ENCODE data around the gene SLC6A1.

The SLC6A1 gene

DNA sequence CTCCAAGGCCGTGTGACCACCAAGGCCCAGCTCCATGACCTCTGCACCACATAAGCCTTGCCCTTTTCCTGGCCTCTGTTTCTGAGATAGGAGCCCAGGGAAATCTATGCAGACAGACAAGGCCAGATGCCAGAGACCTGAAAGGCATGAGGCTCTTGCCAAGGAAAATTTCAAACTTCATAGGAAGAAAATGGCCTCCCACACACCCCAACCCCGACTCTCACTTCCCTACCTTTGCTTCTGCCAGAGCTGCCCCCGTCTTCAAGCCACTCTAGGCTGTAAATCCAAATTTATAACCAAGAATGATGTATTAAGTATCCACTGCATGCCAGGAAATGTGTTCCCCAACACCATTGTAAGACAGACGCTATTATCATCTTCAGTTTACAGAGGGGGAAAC lies 96.3 kb downstream of the SLC6A1 start:
- no peak overlapping the region for H3K4me3 ChIP-seq (ENCODE audit: low read depth, low read length)
- TF ChIP-seq, protein P1, sequence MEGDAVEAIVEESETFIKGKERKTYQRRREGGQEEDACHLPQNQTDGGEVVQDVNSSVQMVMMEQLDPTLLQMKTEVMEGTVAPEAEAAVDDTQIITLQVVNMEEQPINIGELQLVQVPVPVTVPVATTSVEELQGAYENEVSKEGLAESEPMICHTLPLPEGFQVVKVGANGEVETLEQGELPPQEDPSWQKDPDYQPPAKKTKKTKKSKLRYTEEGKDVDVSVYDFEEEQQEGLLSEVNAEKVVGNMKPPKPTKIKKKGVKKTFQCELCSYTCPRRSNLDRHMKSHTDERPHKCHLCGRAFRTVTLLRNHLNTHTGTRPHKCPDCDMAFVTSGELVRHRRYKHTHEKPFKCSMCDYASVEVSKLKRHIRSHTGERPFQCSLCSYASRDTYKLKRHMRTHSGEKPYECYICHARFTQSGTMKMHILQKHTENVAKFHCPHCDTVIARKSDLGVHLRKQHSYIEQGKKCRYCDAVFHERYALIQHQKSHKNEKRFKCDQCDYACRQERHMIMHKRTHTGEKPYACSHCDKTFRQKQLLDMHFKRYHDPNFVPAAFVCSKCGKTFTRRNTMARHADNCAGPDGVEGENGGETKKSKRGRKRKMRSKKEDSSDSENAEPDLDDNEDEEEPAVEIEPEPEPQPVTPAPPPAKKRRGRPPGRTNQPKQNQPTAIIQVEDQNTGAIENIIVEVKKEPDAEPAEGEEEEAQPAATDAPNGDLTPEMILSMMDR (IDR thresholded peaks at IDR 0.05; ENCODE audit: borderline replicate concordance, insufficient read depth, low read depth, low read length): no peak

Measured in GM12875 (cell line).